ENCODE data around the gene SNX10. TPM values are rescaled to one million over a fixed set of nuclear protein-coding genes. Genes with fewer than 3 reads are reported as not detected.
A peak's percentile ranks its signal among the peaks of the same experiment; 100 is the strongest.
"Not testable (repeated sequence)": the region's sequence is repeated elsewhere in the genome, so short reads cannot be mapped to it uniquely, and the experiment has no call there.

Gene SNX10, protein sequence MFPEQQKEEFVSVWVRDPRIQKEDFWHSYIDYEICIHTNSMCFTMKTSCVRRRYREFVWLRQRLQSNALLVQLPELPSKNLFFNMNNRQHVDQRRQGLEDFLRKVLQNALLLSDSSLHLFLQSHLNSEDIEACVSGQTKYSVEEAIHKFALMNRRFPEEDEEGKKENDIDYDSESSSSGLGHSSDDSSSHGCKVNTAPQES
- total RNA-seq, result 1 to 10 TPM; 4.6 to 5.8 TPM
- 20.9 TPM for polyA plus RNA-seq (2013, experiment 1 of 2)
- 17.8 TPM for polyA plus RNA-seq (2013, experiment 2 of 2)
- total RNA-seq, result 5.6 to 68.3 (median 17.2) reads per million in 172 experiments

DNA sequence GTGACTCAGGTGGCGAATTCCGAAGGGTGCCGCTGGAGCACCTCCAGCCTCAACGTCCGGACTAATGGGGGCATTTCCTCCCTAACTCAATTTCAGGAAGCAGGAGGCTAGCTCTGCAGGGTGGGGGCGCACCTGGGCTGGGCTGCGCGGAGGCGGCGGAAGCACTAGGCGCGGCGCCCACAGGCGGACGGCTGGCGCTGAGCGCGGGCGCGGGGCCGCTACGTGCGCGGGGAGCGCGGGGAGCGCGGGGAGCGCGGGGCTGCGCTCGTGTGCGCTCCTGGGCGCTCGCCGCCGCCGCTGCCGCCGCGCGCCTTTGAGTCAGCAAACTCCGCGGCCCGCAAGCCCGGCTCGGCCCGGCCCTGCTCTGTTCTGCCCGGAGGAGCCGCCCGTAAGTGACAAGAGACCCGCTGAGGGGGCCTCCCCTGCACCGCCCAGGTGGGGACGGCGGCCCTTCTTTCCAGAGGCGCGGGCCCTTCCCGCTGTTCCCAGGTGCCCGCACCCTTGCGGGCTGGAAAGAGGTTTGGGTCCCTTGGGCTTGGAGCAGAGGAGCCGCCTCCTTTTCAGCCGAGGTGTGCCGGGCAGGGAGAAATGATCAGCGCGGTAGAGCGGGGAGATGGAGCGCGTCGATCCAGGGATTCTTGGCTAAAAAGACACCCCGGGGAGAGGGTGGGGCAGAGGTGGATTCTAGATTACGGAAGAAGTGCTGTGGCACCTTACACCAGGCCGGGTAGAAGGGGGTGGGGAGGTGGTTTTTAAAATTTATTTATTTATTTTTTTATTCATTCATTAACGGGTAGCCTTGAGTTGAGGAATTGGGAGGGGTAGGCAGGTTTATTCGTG lies at the start of gene SNX10:
SNX10 (plus strand) TSS at position 164 of the 840 bp plus-strand sequence. CDS start 54,581 bp downstream, outside the sequence.
- TF ChIP-seq, protein P1, sequence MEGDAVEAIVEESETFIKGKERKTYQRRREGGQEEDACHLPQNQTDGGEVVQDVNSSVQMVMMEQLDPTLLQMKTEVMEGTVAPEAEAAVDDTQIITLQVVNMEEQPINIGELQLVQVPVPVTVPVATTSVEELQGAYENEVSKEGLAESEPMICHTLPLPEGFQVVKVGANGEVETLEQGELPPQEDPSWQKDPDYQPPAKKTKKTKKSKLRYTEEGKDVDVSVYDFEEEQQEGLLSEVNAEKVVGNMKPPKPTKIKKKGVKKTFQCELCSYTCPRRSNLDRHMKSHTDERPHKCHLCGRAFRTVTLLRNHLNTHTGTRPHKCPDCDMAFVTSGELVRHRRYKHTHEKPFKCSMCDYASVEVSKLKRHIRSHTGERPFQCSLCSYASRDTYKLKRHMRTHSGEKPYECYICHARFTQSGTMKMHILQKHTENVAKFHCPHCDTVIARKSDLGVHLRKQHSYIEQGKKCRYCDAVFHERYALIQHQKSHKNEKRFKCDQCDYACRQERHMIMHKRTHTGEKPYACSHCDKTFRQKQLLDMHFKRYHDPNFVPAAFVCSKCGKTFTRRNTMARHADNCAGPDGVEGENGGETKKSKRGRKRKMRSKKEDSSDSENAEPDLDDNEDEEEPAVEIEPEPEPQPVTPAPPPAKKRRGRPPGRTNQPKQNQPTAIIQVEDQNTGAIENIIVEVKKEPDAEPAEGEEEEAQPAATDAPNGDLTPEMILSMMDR (IDR thresholded peaks at IDR 0.05), result no peak
- peak within 1 kb of the TSS; percentile 46 to 53 for H3K27ac ChIP-seq (ENCODE audit: low read depth in 1 of 2, low read length in 2 of 2)
- no peaks in the 10 kb centered on the region for H3K9me3 ChIP-seq (ENCODE audit: control insufficient read depth in 1 of 2, insufficient read depth in 1 of 2, low read length in 2 of 2)
- peaks cover 37% of the 10 kb centered on the region for H3K4me1 Mint-ChIP-seq (ENCODE audit: low read depth)
- peak within 1 kb of the TSS; percentile 89 for H3K4me3 ChIP-seq (ENCODE audit: low read length)
- peak within 1 kb of the TSS; percentile 95 for H3K4me3 Mint-ChIP-seq
- peaks cover 38% of the 10 kb centered on the region for H3K4me1 ChIP-seq (ENCODE audit: insufficient read depth, low read length)
- H3K27me3 ChIP-seq (ENCODE audit: control insufficient read depth in 1 of 2, insufficient read depth in 2 of 2, low read length in 2 of 2), result no peaks in the 10 kb centered on the region
- H3K27ac Mint-ChIP-seq, result peak within 1 kb of the TSS; percentile 72
- no peaks in the 10 kb centered on the region for H3K36me3 Mint-ChIP-seq (ENCODE audit: low read depth)
- H3K27me3 Mint-ChIP-seq, result no peaks in the 10 kb centered on the region
- ATAC-seq (ENCODE audit: poor library complexity) (peak; percentile 82), DNase-seq (peak; percentile 40 to 91 (median 64))
- no peaks in the 10 kb centered on the region for H3K36me3 ChIP-seq (ENCODE audit: insufficient read depth, low read length)
- POLR2A ChIA-PET, result interaction anchor here (0.9 to 4.1 kb wide), 8 partner anchors 13 to 194 kb away, joined by 3 to 50 read pairs (median 4); partner anchors contain the start of genes CBX3 and HNRNPA2B1
- CTCF ChIA-PET, result interaction anchor here (1.0 to 1.9 kb wide), 5 partner anchors 73 to 399 kb away, joined by 3 to 8 read pairs (median 4); partner anchors contain the start of gene HNRNPA2B1
- intact Hi-C loops (cut with DNase I, micrococcal nuclease), result loop anchor here (2.0 to 10.0 kb wide), 8 partner anchors 70 to 873 kb away; partner anchors contain the start of gene HOXA9 (in 1 of the 2)
- no peaks in the 10 kb centered on the region for H3K9me3 Mint-ChIP-seq

DNA sequence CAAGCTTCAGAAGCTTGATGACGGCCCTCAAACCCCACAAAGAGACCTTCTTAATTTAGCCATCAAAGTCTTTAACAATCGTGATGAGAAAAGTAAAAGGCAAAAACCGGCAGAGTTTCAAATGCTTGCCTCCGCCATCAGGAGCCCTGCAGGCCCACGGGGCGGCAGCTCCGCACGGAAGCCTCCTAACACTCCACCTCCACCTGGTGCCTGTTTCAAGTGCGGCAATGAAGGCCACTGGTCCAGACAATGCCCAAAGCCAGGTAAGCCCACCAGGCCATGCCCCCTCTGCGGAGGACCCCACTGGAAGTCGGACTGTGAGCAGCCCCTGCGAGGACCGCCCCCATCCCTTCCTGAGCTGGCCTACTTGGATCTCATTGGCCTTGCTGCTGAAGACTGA lies 46.5 kb upstream of the SNX10 start:
- CTCF ChIA-PET, result interaction anchor here (0.6 kb wide), 1 partner anchor 241 kb away, joined by 3 read pairs; no protein-coding TSS in a partner anchor

DNA sequence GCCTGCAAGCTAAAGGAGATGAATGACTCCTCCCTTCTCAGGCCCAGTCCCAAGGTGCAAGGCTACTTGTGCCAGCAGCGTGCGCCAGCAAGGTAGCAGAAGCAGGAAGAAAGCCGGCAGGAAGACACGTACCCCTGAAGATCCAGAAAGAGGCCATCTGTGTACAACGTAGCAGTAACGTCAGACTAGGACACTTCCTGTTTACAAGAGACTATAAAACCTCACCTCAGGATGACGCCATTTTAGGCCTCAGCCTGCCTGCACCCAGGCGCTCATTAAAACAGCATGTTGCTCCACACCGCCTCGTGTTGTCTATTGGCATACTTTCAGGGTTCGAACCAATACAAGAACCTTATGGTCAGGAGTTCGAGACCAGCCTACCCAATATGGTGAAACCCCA lies 41.4 kb upstream of the SNX10 start:
- H3K4me3 ChIP-seq (ENCODE audit: low read length), result no peak overlapping the region
- TF ChIP-seq, protein P1 (IDR thresholded peaks at IDR 0.05), result no peak
- ChIA-PET POLR2A (no interaction called here), CTCF (no interaction called here)
- H3K9me3 Mint-ChIP-seq, result no peaks in the 10 kb centered on the region
- H3K36me3 Mint-ChIP-seq (ENCODE audit: low read depth), result no peaks in the 10 kb centered on the region
- no peaks in the 10 kb centered on the region for H3K36me3 ChIP-seq (ENCODE audit: insufficient read depth, low read length)
- intact Hi-C loops (cut with DNase I, micrococcal nuclease), result no loop called here
- H3K27ac Mint-ChIP-seq, result no peak overlapping the region
- H3K27ac ChIP-seq (ENCODE audit: low read depth in 1 of 2, low read length in 2 of 2), result no peak overlapping the region
- no peaks in the 10 kb centered on the region for H3K9me3 ChIP-seq (ENCODE audit: control insufficient read depth in 1 of 2, insufficient read depth in 1 of 2, low read length in 2 of 2)
- H3K4me1 ChIP-seq (ENCODE audit: insufficient read depth, low read length), result no peaks in the 10 kb centered on the region
- H3K4me3 Mint-ChIP-seq, result no peak overlapping the region
- peaks cover 0 to 4% of the 10 kb centered on the region in 2 experiments for H3K27me3 ChIP-seq (ENCODE audit: control insufficient read depth in 1 of 2, insufficient read depth in 2 of 2, low read length in 2 of 2)
- no peaks in the 10 kb centered on the region for H3K27me3 Mint-ChIP-seq
- ATAC-seq (ENCODE audit: poor library complexity), result peak; percentile 49
- peaks cover 4% of the 10 kb centered on the region for H3K4me1 Mint-ChIP-seq (ENCODE audit: low read depth)
- peak in 1 of 14 experiments; percentile 7 for DNase-seq

More for the DNA sequence above, 46.5 kb upstream of the SNX10 start:
- H3K9me3 Mint-ChIP-seq, result no peaks in the 10 kb centered on the region
- peaks cover 6 to 10% of the 10 kb centered on the region in 2 experiments for H3K27me3 ChIP-seq (ENCODE audit: control insufficient read depth in 1 of 2, insufficient read depth in 2 of 2, low read length in 2 of 2)
- no peaks in the 10 kb centered on the region for H3K9me3 ChIP-seq (ENCODE audit: control insufficient read depth in 1 of 2, insufficient read depth in 1 of 2, low read length in 2 of 2)
- H3K4me3 ChIP-seq (ENCODE audit: low read length), result no peak overlapping the region
- H3K36me3 ChIP-seq (ENCODE audit: insufficient read depth, low read length), result no peaks in the 10 kb centered on the region
- no peak overlapping the region for H3K4me3 Mint-ChIP-seq
- intact Hi-C loops (cut with DNase I, micrococcal nuclease), result no loop called here
- H3K4me1 ChIP-seq (ENCODE audit: insufficient read depth, low read length), result no peaks in the 10 kb centered on the region
- no peak overlapping the region for H3K27ac Mint-ChIP-seq
- no peaks in the 10 kb centered on the region for H3K27me3 Mint-ChIP-seq
- ATAC-seq (ENCODE audit: poor library complexity), result no peak
- DNase-seq, result no peak
- POLR2A ChIA-PET, result no interaction called here
- no peak overlapping the region for H3K27ac ChIP-seq (ENCODE audit: low read depth in 1 of 2, low read length in 2 of 2)
- no peaks in the 10 kb centered on the region for H3K36me3 Mint-ChIP-seq (ENCODE audit: low read depth)
- H3K4me1 Mint-ChIP-seq (ENCODE audit: low read depth), result peaks cover 4% of the 10 kb centered on the region
- TF ChIP-seq, protein P1 (IDR thresholded peaks at IDR 0.05), result no peak

DNA sequence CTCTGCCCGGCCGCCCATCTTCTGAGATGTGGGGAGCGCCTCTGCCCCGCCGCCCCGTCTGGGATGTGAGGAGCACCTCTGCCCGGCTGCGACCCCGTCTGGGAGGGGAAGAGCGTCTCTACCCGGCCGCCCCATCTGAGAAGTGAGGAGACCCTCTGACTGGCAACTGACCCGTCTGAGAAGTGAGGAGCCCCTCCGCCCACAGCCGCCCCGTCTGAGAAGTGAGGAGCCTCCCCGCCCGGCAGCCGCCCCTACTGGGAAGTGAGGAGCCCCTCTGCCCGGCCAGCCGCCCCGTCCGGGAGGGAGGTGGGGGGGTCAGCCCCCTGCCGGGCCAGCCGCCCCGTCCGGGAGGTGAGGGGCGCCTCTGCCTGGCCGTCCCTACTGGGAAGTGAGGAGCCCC lies 29.8 kb upstream of the SNX10 start:
- H3K4me3 ChIP-seq (ENCODE audit: low read length); POLR2A ChIA-PET; H3K4me3 Mint-ChIP-seq; H3K4me1 ChIP-seq (ENCODE audit: insufficient read depth, low read length); H3K27ac ChIP-seq (ENCODE audit: low read depth in 1 of 2, low read length in 2 of 2); H3K9me3 Mint-ChIP-seq; ATAC-seq (ENCODE audit: poor library complexity); H3K27ac Mint-ChIP-seq; CTCF ChIA-PET; DNase-seq; H3K27me3 ChIP-seq (ENCODE audit: control insufficient read depth in 1 of 2, insufficient read depth in 2 of 2, low read length in 2 of 2); H3K27me3 Mint-ChIP-seq; intact Hi-C loops (cut with DNase I, micrococcal nuclease); H3K36me3 ChIP-seq (ENCODE audit: insufficient read depth, low read length); H3K36me3 Mint-ChIP-seq (ENCODE audit: low read depth); H3K9me3 ChIP-seq (ENCODE audit: control insufficient read depth in 1 of 2, insufficient read depth in 1 of 2, low read length in 2 of 2); H3K4me1 Mint-ChIP-seq (ENCODE audit: low read depth): not testable (repeated sequence)
